ENCODE measurements around the gene CYB561D1. TPM values are rescaled to one million over a fixed set of nuclear protein-coding genes. Genes with fewer than 3 reads are reported as not detected.

The CYB561D1 gene
- total RNA-seq: 5.8 and 6.2 TPM in 2 replicates

GRCh38 chr1:109493805-109494539 is at the start of gene CYB561D1:
Gene CYB561D1, plus strand, starts transcription at chr1:109494094. Its CDS starts 46 bp downstream, at chr1:109494140.

DNA sequence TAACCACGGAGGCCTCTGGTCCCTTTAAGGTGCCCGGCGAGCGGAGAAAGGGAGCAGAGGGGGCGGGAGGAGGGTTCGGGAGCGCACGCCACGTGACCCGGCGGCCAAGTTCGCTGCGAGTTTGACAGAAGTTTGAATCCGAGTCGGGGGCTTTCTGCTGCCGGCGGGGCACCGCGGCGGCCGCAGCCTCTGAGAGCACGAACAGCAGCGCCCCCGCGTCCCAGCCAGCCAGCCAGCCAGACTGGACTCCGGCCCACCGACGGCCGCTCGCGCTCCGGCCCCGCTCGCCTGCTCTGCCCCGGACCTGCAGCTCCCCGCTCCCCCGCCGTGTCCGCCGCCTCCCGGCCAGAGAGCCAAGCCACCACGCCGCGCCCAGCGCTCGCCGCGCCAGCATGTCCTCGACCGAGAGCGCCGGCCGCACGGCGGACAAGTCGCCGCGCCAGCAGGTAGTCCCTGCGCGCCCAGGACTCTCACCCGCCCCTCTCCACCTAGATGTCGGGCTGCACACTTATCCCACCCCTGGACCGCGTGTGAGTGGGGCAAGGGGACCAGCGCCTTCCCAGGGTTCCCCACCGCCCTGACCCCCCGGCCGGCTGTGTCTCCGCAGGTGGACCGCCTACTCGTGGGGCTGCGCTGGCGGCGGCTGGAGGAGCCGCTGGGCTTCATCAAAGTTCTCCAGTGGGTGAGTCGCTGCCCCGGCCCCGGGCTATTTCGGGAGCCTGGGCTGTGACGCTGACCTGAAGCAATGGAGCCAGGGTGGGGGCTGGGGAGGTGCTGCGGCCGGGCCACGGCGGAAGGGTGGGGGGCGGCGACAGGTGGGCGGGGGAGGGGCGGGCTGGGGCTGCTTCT is 27.2 kb upstream of the CYB561D1 start, which contains the start of gene SYPL2:
Gene SYPL2 (plus strand): TSS at position 95 of the 849 bp plus-strand sequence. CDS start 298 bp downstream, at position 393.

GRCh38 chr1:109483672-109484518 is 10.0 kb upstream of the CYB561D1 start, which contains the start of gene ATXN7L2:
Gene ATXN7L2, plus strand, starts transcription at chr1:109483905. Its CDS starts 49 bp downstream, at chr1:109483954.

DNA sequence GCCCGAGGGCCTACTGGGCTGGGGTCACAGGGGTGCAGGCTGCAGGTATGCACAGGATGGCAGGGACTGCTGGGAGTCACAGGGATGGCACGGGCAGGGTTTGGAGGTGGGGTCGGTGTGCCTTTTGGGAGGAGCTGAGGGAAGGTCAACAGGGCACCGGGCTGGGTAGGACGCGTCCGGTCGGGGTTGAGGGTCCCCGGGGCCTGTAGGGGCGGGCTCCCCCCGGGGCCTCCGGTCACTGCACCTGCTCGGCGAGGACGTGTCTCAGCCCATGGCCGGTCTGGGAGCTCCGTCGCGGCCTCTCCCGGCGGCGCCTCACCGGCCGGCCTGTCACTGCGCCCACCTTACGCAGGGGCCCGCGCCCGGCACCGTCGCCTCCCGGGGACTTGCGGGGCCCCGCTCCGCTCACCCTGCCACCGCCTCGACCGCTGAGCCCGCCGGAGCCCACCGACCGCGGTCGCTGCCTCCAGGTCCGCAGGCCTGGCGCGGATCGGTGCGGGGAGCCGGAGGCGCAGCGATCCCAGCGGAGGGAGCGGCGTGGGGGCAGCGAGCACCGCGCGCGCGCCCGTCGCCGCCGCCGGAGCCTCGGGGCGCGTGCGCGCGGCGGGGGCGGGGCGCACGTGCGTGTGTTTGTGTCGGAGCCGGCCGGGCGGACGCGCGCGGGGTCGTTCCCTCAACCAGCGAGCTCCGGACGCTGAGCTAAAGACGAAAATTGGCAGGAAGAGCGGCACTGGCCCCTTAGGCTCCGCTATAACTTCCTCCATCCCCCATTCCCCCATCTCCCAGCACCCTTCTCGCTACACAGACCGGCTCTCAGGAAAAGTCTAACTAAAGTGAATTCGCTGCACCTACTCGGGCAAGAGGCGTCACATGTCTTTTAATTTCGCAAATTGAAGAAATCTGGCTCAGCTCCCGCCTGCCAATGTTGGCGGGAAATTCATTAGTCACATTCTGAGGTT is 15.6 kb downstream of the CYB561D1 start, which contains the start of gene AMIGO1:
Gene AMIGO1 (minus strand): TSS at position 552 of the 959 bp plus-strand sequence. CDS start 815 bp downstream, outside the sequence.

DNA sequence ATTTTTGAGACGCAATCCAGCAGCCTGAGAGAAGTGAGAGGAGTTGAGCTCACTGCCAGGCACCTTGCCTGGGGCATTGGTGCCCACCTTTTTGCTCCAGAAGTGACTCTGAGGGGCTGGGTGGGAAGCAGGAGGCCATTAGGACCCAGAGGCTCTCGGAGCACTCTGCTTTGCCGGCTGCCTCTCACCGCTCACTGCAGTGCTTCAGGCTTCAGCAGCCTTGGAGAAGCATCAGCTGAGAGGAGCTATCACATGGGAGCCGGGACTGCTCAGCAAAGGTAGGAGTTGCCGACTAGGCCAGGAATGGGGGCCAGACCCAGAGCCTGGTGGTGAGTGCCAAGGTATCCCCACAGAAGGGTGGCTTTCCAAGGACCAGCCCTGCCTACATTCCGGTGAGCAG is 45.8 kb downstream of the CYB561D1 start, which contains the start of gene GPR61:
Gene GPR61 (plus strand): TSS at position 197 of the 400 bp plus-strand sequence. CDS start 3,151 bp downstream, outside the sequence.

GRCh38 chr1:109548321-109549267 is 54.7 kb downstream of the CYB561D1 start, which contains the start of gene GNAI3:
Gene GNAI3, plus strand, starts transcription at chr1:109548615. Its CDS starts 106 bp downstream, at chr1:109548721.

Other genes with a start within 250 kb of the CYB561D1 start
- gene CELSR2, start 244.6 kb upstream of the CYB561D1 start, total RNA-seq: 0.96 and 2.5 TPM in 2 replicates
- 3.4 and 15.9 TPM in 2 replicates for gene PSRC1, start 210.9 kb upstream of the CYB561D1 start, total RNA-seq
- not detected in 2 replicates for gene MYBPHL, start 187.1 kb upstream of the CYB561D1 start, total RNA-seq
- gene SORT1, start 96.2 kb upstream of the CYB561D1 start, total RNA-seq: 7.3 and 24.2 TPM in 2 replicates
- gene PSMA5, start 67.6 kb upstream of the CYB561D1 start, total RNA-seq: 35.8 and 62.7 TPM in 2 replicates
- 0.19 and 0.56 TPM in 2 replicates for gene SYPL2, start 27.5 kb upstream of the CYB561D1 start, total RNA-seq
- gene ATXN7L2, start 10.2 kb upstream of the CYB561D1 start, total RNA-seq: 2.1 and 2.5 TPM in 2 replicates
- 0.58 and 1.7 TPM in 2 replicates for gene AMIGO1, start 15.6 kb downstream of the CYB561D1 start, total RNA-seq
- gene GPR61, start 45.8 kb downstream of the CYB561D1 start, total RNA-seq: under 0.01 TPM in 1 of 2 replicates, not detected in the other
- 15.2 and 19.9 TPM in 2 replicates for gene GNAI3, start 54.5 kb downstream of the CYB561D1 start, total RNA-seq
- gene GNAT2, start 125.5 kb downstream of the CYB561D1 start, total RNA-seq: under 0.01 TPM in 2 replicates
- 84.5 and 98.4 TPM in 2 replicates for gene AMPD2, start 125.7 kb downstream of the CYB561D1 start, total RNA-seq
- gene GSTM4, start 162.0 kb downstream of the CYB561D1 start, total RNA-seq: 3.5 and 7.9 TPM in 2 replicates
- 5.4 and 17.5 TPM in 2 replicates for gene GSTM2, start 174.0 kb downstream of the CYB561D1 start, total RNA-seq
- 7.0 TPM in 1 of 2 replicates, not detected in the other for gene GSTM1, start 193.7 kb downstream of the CYB561D1 start, total RNA-seq
- 0.19 and 3.9 TPM in 2 replicates for gene GSTM5, start 218.2 kb downstream of the CYB561D1 start, total RNA-seq
- gene GSTM3, start 246.9 kb downstream of the CYB561D1 start, total RNA-seq: 35.7 and 87.9 TPM in 2 replicates